Activated CD8-positive, alpha-beta memory T cell treated with anti-CD3 and anti-CD28 coated beads, Interleukin-2, amount 50 U/mL, for 1 hour (primary cell): ENCODE data around the gene PZP.
"Not testable (repeated sequence)": the region's sequence is repeated elsewhere in the genome, so short reads cannot be mapped to it uniquely, and the experiment has no call there.

Experiments
- DNase-seq: peaks from one replicate; pipeline ENCODE4 v3.0.0-alpha.2; 2020; ENCODE audit errors: extremely low read depth

Gene PZP

DNA sequence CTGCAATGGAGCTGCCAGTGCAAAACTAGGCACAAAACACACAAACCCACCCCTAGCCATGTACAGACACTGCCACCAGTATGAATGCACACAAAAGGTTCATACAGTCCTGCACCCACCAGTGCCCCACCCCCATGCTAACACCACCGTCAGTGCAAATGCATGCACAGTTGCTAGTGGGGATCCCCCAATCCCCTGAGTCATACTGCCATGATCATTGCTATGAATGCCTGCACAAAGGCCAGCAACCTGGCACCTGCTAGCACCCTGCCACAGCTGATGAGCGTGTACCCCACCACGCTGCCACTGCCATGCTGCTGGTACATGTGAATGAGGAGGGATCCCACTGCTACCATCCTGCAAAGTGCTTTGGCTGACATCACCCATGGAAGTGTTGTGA lies 23.9 kb downstream of the PZP start:
- no peak for DNase-seq

DNA sequence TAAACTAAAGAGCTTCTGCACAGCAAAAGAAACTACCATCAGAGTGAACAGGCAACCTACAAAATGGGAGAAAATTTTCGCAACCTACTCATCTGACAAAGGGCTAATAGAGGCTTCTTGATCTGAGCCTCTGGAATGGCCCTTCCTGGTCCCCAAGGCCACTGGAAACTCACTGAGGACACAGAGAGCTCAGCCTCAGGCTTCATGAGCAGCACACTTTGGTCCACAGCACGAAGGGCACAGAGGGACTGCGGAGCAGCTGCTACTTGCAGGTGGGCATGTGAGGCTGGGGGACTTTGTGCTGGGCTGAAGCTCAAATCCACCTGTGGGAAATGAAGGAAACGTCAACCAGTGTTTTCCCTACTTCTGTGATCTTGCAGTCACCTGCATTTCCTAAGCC lies 27.4 kb downstream of the PZP start:
- no peak for DNase-seq

DNA sequence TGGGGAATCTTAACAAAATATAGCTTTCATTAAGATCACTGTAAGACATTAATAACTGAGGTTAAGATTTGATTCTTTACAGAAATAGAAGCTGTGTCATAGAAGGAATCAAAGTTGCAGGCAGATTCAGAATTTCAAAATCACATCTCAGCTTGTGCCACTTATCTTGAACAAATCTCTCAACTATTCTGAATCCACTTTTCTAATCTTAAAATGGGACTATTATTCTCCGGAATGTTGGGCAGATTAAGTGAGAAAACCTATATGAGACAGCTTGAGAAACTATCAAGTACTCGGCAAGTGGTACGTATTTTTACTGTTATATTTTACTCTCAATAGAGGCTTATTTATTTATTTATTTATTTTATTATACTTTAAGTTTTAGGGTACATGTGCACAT lies 28.4 kb downstream of the PZP start:
- DNase-seq, result no peak

DNA sequence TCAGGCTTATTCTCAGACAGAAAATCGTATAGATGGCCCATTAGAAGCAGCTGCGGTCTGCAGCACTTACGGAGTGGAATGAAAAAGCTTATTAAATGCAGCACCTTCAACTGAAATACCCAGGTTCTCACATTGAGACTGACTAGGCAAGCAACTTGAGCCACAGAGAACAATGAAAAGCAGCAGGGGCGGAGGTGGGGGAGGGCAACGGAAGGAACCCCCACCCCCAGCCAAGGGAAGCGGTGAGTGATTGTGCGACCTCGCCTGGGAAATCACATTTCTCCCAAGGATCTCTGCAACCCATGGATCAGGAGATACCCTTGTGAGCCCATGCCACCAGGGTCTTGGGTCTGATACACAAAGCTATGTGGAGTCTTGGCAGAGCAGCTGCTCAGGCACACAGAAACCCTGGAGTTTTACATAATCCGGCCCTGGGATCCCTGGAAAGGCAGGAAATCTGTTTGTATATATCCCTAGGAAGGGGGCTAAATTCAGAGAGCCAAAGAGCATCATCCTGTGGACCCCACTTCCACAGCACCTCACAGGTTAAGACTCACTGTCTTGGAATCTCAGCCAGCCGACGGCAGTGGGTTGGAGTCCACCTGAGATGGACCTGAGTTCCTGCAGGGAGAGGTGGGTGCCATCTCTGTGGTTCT lies 38.1 kb downstream of the PZP start:
- DNase-seq, result no peak

DNA sequence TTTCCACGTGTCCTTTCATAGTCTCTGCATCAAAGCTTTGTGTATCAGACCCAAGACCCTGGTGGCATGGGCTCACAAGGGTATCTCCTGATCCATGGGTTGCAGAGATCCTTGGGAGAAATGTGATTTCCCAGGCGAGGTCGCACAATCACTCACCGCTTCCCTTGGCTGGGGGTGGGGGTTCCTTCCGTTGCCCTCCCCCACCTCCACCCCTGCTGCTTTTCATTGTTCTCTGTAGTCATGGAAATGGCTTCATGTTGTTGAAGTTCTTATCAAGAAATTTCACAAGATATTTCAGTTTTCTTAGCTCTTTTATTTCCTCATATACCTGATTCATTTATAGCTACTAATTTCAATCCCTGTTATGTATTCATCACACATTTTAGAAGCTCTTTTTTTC lies 40.9 kb downstream of the PZP start:
- not testable (repeated sequence) for DNase-seq

DNA sequence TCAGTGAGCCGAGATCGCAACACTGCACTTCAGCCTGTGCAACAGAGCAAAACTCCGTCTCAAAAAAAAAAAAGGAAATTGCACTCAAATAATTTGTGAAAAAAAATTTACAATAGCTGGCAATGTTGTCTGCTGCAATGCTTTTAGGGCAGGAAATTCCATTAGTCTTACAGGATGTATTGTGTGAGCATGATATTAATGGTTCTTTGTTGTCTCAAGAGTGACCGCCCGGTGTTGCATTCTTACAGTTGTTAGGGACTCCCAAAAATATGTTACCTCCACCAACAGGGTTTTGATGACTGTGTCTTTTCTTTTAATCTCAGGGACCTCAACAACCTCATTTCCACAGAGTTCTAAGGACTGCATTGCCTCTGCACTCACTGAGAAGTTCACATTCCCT lies 44.8 kb downstream of the PZP start:
- DNase-seq, result no peak

DNA sequence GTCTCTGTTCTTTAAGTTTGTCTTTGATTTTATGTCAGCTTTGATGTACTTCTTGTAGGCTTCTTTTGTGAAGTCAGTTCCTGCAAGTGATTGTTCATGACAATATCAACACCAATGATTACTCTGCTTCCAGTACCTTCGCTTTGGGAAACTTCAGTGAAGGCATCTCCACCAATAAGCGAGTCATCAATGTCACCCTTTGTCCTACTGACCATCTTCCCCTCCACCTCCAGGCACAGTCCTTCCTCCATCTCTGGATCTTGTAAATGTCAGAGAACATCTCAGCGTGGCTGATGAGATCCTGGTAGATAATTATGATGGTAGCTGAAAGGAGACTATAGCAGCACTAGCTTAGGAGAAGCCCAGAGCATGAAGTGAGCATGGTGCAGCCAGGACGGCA lies 52.1 kb downstream of the PZP start:
- no peak for DNase-seq

DNA sequence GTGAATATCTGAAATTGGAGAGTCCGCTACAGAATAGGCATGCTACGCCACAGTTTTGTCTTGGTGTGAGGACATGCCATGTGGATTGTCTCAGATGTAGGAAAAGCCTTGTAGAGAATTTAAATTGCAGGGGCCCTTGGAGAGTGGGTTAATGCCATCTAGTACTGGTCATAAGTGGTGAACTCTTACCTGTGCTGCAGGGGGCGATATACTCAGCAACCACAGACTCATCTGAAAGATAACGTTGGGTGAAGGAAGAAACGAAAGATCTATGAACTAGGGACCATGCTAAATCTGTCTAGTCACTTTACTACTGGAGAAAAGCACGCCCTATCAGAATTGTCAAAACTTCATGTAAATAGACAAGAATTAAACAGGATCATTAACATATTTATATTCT lies 58.8 kb downstream of the PZP start:
- DNase-seq, result no peak

DNA sequence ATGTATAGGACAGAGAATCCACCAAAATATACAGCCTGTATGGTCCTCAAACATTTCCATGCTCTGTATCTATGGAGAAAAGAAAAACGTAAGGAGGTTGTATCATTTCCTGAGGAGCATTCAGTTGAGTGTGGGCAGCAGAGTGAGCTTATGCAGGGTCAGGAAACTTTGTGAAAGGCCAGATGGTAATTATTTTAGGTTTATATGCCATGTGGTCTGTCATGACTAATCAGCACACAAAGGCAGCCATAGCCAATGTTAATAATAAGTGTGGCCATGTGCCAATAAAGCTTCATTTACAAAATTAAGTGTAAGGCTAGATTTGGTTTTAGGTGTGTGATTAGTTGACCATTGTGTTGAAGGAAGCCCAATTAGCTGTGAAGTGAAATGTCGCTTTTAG lies 59.3 kb downstream of the PZP start:
- DNase-seq, result no peak

DNA sequence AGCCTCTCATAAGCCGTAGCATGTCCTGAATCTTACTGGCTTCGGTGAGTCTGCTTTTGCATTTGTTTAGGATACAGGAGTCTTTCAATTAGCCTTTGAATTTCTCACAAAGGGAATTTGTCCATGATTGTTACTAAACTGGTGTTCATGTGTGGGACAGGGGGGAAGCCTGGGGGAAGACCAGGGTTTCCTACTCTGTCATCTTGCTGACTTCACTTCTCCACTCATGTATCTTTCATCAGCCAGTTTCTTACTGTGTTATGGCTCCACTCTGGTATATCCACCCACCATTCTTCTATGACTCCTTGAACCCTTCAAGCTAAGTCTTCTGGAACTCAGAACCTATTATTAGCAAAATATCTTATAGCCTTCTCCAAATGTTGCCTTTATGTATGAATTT lies 60.7 kb downstream of the PZP start:
- no peak for DNase-seq

DNA sequence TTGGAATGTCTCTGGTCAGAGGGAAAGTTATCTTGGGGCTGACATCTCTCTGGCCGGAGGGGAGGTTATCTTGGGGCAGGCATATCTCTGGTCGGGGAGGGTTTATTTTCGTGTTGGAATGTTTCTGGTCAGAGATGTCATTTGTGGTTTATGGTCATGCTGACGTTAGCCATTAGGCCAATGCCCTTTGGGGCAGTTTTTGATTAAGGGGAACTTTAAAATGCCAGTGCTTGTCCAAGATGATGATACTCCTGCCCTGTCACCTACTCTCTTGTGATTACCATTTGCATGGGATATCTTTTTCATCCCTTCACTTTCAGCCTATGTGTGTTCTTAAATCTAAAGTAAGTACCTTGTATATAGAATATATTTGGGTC lies 63.5 kb downstream of the PZP start:
- no peak for DNase-seq

DNA sequence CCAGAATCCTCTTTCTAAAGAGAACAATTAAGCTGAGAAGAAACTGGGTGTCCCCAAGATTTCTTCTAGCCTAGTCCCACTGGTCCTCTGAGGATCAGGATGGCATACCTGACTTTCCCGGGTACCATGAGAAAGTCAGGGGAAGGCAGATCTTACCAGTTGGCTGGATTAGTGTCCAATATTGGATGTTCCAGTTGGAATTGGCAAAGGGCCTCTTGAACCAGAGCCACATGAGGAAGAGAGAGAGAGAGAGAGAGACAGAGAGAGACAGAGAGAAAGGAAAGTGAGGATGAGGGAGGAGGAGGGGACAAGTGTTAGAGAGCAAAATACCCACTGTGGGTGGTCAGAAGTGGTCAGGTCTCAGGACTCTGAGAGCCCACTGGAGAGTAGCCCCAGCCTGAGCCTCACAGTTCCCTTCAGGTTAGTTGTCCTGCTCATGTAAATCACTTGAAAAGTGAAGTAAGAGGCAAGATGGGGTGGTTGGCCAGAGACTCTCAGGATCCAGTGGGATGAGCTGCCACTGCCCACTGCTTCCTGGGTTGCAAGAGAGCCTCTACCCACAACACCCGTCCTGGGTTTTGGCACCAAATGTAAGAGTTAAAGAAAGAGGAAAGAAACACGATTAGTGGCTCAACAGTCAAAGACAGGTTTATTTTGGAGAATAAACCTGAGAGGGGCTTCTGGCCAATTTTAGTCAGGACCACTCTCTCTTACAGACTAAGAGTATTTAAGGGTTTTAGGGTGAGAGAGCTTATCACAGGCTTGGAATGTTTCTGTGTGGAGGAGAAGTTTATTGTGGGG lies 64.1 kb downstream of the PZP start:
- no peak for DNase-seq

DNA sequence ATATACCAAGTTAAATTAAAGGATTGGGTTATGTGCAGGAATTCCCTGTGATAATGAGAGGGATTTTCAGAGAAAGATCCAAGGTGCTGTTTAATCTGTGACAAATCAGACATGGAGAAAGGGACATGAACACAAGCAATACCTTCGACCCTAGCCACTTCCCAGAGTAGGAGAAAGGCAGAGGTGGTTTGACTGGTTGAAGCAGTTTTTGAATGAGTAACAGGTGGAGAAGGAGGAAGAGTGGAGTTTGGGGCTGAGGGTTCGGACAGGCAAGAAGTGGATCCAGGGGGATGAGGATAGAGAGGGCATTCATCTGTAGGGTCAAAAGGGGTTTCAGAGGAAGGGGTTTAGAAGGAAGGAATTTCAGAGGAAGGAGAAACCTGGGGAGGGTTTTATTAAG lies 65.1 kb downstream of the PZP start:
- no peak for DNase-seq

DNA sequence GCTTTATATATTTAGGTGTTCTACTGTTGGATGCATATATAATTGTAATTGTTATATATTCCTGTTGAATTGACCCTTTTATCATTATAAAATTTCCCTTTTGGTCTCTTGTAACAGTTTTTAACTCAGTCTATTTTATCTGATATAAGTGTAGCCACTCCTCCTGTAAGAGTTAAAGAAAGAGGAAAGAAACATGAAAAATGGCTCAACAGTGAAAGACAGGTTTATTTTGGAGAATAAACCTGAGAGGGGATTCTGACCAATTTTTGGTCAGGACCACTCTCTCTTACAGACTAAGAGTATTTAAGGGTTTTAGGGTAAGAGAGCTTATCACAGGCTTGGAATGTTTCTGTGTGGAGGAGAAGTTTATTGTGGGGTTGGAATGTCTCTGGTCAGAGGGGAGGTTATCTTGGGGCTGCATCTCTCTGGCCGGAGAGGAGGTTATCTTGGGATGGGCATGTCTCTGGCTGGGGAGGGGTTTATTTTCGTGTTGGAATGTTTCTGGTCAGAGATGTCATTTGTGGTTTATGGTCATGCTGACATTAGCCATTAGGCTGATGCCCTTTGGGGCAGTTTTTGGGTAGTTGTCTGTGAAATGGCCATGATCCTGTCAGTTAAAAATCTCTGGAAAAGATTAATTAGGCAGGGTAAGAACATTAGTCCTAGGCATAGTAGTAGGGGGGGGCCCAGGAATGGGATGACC lies 68.5 kb downstream of the PZP start:
- DNase-seq, result not testable (repeated sequence)

DNA sequence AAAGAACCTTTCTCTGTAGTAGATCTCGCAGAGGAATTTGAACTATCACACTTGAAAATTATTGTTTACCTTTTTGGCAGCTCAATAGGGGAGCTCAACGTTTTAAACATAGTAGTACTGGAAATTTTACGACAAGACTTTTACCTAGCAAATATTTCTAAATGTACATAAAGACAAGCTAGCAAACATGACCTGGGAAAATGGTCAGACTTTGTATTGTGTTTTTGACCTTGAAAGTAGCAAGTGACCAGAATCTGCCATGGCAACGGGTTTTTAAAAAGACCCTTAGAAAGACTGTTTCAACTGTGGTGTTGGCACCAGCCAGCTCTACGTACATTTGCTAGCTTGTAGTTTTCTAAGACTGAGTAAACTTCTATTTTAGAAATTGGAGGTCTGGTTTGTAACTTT lies 72.3 kb downstream of the PZP start:
- DNase-seq, result no peak

DNA sequence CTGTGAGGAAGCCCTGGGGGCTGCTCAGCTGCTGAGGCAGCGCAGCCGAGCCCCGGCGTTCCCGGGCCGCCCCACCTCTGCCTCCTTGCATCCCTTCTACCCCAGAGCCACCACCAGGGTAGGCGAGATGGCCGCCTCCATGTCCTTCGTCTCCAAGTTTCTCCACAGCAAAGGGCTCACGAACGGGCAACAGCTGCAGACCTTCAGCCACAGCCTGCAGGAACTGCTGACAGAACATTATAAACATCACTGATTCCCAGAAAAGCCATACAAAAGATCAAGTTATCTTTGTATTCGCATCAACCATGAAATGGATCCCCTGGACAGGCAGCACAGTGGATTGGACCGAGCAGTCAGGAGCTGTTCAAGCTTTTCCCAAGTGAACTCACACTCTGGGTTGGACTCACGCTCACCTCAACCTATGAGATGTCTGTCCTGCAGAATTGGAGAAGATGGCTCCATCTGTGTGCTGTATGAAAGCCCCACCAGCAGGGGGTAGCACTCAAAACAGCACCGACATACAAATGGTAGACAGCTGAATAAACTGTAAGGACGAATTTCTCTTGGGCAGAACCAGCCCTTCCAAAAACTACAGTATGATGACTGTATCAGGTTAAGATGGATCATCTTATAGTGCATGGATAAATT lies 73.1 kb downstream of the PZP start:
- no peak for DNase-seq

DNA sequence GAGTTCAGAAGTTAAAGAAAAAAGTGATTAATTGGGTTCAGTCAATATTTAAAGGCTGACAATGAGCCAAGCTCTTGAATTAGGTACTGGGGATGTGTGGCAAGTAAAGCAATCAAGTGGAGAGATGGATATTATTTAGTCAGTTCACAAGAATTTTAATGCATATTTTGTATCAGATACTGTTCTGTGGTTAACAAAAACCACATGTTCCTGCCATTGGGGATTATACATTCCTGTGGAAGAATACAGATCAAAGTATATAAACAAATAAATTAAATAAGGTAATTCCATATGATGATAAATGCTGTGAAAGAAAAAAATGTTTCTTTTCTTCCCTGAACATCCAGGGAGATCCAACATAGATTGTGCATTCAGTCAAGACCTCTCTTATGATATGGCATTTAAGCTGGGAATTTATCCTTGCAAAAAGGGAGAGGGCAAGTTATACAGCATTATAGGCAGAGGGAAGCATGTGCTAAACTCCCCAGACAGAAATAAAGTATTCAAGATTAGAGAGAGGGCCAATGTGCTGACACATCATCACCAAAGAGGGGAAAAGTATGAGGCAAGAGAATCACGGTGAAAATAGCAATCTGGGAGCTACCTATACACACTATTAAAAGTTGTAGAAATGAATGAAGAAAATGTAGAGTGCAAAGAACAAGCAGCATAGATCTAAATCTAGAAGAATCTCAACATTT lies 74.8 kb downstream of the PZP start:
- no peak for DNase-seq

DNA sequence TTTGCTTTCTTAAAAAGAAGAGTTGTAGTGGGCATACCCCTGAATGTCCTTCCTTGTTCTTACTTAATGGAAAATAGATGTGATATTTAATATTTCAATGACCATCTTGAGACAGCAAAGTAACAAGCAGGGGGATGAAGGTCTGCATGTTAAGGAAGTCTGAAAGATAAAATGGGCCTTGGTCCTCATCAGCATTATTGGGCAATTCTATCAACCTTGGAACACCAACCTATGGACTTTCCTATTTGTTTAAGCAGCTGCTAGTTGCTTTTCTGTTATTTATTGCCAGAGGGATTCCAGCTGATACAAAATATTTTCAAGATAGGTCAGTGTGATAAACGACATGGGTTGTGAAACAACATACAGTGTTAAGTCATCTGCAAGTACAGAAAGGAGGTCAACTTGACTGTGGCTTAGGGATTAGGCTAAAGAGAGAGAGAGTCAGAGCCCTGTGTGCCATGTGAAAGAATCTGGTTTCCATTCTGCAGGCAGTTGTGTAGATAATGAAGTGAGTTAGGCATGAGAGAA lies 76.1 kb downstream of the PZP start:
- DNase-seq, result no peak

DNA sequence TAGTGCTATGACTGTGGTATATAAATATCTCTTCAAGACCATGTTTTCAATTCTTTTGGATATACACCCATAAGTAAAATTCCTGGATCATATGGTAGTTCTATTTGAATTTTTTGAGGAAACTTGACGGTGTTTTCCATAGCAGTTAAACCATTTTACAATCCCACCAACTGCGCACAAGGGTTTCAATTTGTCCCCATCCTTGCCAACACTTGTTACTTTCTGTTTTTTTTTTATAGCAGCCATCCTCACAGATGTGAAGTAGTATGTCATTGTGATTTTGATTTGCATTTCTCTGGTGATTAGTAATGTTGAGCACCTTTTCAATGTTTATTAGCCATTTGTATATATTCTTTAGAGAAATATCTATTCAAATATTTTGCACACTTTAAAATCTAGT lies 78.0 kb downstream of the PZP start:
- no peak for DNase-seq

DNA sequence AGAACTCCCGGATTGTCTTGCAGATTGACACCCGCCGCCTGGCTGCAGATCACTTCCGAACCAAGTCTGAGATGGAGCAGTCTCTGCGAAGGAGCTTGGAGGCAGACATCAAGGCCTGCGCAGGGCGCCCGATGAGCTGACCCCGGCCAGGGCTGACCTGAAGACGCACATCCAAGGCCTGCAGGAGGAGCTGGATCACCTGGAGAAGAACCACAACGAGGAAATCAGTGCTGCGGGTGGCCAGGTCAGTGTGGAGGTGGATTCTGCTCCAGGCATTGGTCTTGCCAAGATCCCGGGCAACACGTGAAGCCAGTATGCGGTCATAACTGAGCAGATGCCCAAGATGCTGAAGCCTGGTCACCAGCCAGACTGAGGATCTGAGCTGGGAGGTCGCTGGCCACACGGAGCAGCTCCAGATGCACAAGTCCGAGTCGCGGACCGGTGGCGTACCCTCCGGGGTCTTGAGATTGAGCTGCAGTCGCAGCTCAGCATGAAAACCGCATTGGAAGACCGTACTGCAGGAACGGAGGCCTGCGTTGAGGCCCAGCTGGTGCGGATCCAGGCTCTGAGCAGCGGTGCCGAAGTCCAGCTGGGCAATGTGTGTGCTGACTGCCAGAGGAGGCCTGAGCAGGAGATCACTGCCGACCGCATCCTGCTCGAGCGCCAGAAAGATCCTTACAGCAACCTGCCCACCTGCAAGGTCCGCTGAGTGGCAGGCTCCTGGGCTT lies 80.1 kb downstream of the PZP start:
- no peak for DNase-seq

DNA sequence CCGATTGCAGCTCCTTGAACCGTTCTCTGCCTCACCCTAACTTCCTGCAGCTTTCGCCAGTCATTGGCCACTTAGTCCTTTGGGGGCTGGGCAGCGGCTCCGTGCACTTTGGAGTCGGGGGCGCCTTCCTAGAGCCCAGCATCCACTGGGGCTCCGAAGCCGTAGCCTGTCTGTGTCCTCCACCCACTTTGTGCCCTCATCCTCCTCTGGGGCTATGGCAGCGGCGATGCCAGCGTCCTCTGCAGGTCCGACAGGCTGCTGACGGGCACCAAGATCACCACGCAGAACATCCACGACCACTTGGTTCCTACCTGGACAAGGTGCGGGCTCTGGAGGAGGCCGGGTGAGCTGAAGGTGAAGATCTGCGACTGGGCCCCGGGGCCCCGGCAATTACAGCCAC lies 80.7 kb downstream of the PZP start:
- DNase-seq, result no peak
